Caco-2 (cell line): Measurements from ENCODE around the gene TMEM181. TPM values are rescaled to one million over a fixed set of nuclear protein-coding genes. Genes with fewer than 3 reads are reported as not detected.

Source experiments
- BruUV-seq: library from RNA; stranded (reverse); fragments of 400-500 nt; replicated peaks from 2 replicates; lab custom pipeline; 2021; lab: Mats Ljungman, UMichigan
- CTCF ChIA-PET: fragments of 300-600 bp; sonication (Branson Sonifier 250); formaldehyde crosslinking; loops from one replicate; lab custom pipeline; 2022; ENCODE audit warnings: antibody characterized with exemption; lab: Charles Lee
- POLR2A ChIA-PET: fragments of 300-600 bp; sonication (Branson Sonifier 250); formaldehyde crosslinking; loops from one replicate; lab custom pipeline; 2022; ENCODE audit warnings: antibody characterized with exemption; lab: Charles Lee
- DNase-seq, 2 experiments: peaks; one replicate each; pipeline versions ENCODE4 v3.0.0 to v3.0.0-alpha.2; 2020 to 2022
- H3K27me3 ChIP-seq: replicated peaks from 2 replicates; pipeline ENCODE4 v1.6.0; 2011; ENCODE audit warnings: low read length; ENCODE audit not compliant: control insufficient read depth, insufficient read depth
- H3K36me3 ChIP-seq: 2 replicates; pipeline ENCODE4 v1.5.1; 2011; ENCODE audit warnings: low read length; ENCODE audit not compliant: control insufficient read depth, insufficient read depth
- H3K4me1 ChIP-seq: fragments of 250-450 bp; sonication (Bioruptor Pico); 2 replicates; pipeline ENCODE4 v1.5.1; 2020; ENCODE audit warnings: mild to moderate bottlenecking
- H3K4me3 ChIP-seq: 2 replicates; pipeline ENCODE4 v1.5.1; 2011; ENCODE audit warnings: low read depth, mild to moderate bottlenecking, control low read depth, low read length
- H3K9me3 ChIP-seq: fragments of 250-450 bp; sonication (Bioruptor Pico); 2 replicates; pipeline ENCODE4 v1.5.1; 2020; ENCODE audit warnings: mild to moderate bottlenecking, moderate library complexity
- H3K27ac Mint-ChIP-seq: one replicate; pipeline ENCODE4 v1.8.0; 2022; ENCODE audit warnings: mixed read lengths; ENCODE audit not compliant: unreplicated experiment
- H3K27me3 Mint-ChIP-seq: one replicate; pipeline ENCODE4 v1.8.0; 2022; ENCODE audit warnings: mixed read lengths; ENCODE audit not compliant: insufficient read depth, unreplicated experiment
- H3K36me3 Mint-ChIP-seq: one replicate; pipeline ENCODE4 v1.8.0; 2022; ENCODE audit warnings: mild to moderate bottlenecking, mixed read lengths; ENCODE audit not compliant: insufficient read depth, unreplicated experiment
- H3K4me1 Mint-ChIP-seq: one replicate; pipeline ENCODE4 v1.8.0; 2022; ENCODE audit warnings: low read depth, mixed read lengths; ENCODE audit not compliant: unreplicated experiment
- H3K4me3 Mint-ChIP-seq: one replicate; pipeline ENCODE4 v1.8.0; 2022; ENCODE audit warnings: mild to moderate bottlenecking, moderate library complexity, mixed read lengths; ENCODE audit not compliant: unreplicated experiment
- H3K9me3 Mint-ChIP-seq: one replicate; pipeline ENCODE4 v1.8.0; 2022; ENCODE audit warnings: mixed read lengths; ENCODE audit not compliant: unreplicated experiment
- CTCF ChIP-seq, 2 experiments: fragments of 200-600 bp in 1 of 2; IDR thresholded peaks; 1 replicate in 1 of 2; 2 replicates in 1 of 2; pipeline versions ENCODE4 v1.5.1 to v1.8.0; 2011 to 2022; ENCODE audit warnings: antibody characterized with exemption in 1 of 2, control low read depth in 1 of 2, inconsistent platforms in 1 of 2, low read depth in 1 of 2, low read length in 1 of 2, mild to moderate bottlenecking in 1 of 2, moderate library complexity in 1 of 2; ENCODE audit not compliant: insufficient read depth in 1 of 2, severe bottlenecking in 1 of 2, unreplicated experiment in 1 of 2
- intact Hi-C: fragments of 100-400 bp; cut with micrococcal nuclease; formaldehyde crosslinking; loops from one replicate; pipeline ENCODE4 v1.10.0; 2022; ENCODE audit not compliant: unreplicated experiment
- total RNA-seq: library from RNA; stranded (reverse); gene quantifications from 2 replicates; pipeline ENCODE4 v1.2.3, GENCODE V29; 2022

Gene TMEM181
- total RNA-seq, 1 experiment from 2014 or later, result 26.7 TPM

- no peaks in the 10 kb centered on the region for H3K4me1 ChIP-seq
- intact Hi-C loops, result no loop called here
- Mint-ChIP-seq H3K27ac (no peak overlapping the region), H3K4me1 (peaks cover 7% of the 10 kb centered on the region), H3K36me3 (no peaks in the 10 kb centered on the region), H3K27me3 (no peaks in the 10 kb centered on the region), H3K9me3 (no peaks in the 10 kb centered on the region), H3K4me3 (no peak overlapping the region)
- no peaks in the 10 kb centered on the region for H3K36me3 ChIP-seq
- H3K27me3 ChIP-seq, result no peaks in the 10 kb centered on the region
- BruUV-seq, result no TSS peak
- TF ChIP-seq CTCF (IDR thresholded peaks at IDR 0.05; ENCODE audit: insufficient read depth in 1 of 2, low read depth in 1 of 2, low read length in 1 of 2, severe bottlenecking in 1 of 2, unreplicated experiment in 1 of 2), result no peak
- DNase-seq, result no peak
- no peak overlapping the region for H3K4me3 ChIP-seq
- POLR2A ChIA-PET, result no interaction called here
- CTCF ChIA-PET, result interaction anchor here (0.7 kb wide), 1 partner anchor 37 kb away, joined by 3 read pairs; no protein-coding TSS in a partner anchor
- no peaks in the 10 kb centered on the region for H3K9me3 ChIP-seq
Measured at GRCh38 chr6:158653577-158654354, 93.9 kb downstream of the TMEM181 start.

DNA sequence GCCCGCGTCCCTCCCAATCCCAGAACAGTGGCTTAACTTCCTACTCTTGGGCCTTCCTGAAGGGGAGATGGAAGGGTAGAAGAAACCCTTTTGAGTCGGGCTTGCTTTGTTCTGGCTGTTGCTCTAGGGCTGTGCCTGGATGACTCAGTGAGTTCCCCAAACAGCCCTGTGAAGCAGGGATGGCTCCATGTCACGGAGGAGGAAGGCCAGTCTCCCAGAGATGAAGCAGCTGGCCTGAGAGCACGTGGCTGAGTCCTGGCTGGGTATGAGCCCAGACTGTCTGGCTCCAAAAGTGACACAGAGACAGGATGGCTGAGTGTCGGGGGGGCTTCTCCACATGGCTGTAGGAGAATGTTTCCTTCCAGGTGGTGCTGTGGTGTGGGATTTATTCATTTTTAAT, 94.6 kb downstream of the TMEM181 start:
- ChIA-PET POLR2A (no interaction called here), CTCF (no interaction called here)
- H3K4me1 ChIP-seq, result no peaks in the 10 kb centered on the region
- H3K36me3 Mint-ChIP-seq, result no peaks in the 10 kb centered on the region
- no peak overlapping the region for H3K4me3 Mint-ChIP-seq
- no TSS peak for BruUV-seq
- intact Hi-C loops, result no loop called here
- no peaks in the 10 kb centered on the region for H3K27me3 ChIP-seq
- H3K27ac Mint-ChIP-seq, result no peak overlapping the region
- H3K9me3 Mint-ChIP-seq, result no peaks in the 10 kb centered on the region
- H3K36me3 ChIP-seq, result no peaks in the 10 kb centered on the region
- no peak for TF ChIP-seq CTCF (IDR thresholded peaks at IDR 0.05; ENCODE audit: insufficient read depth in 1 of 2, low read depth in 1 of 2, low read length in 1 of 2, severe bottlenecking in 1 of 2, unreplicated experiment in 1 of 2)
- no peak for DNase-seq
- H3K4me1 Mint-ChIP-seq, result peaks cover 7% of the 10 kb centered on the region
- H3K27me3 Mint-ChIP-seq, result no peaks in the 10 kb centered on the region
- H3K4me3 ChIP-seq, result no peak overlapping the region
- no peaks in the 10 kb centered on the region for H3K9me3 ChIP-seq

GRCh38 chr6:158654960-158655489, 95.1 kb downstream of the TMEM181 start:
- no peak for DNase-seq
- no peaks in the 10 kb centered on the region for H3K4me1 ChIP-seq
- no peaks in the 10 kb centered on the region for H3K9me3 ChIP-seq
- no peak overlapping the region for H3K4me3 ChIP-seq
- ChIA-PET CTCF (no interaction called here), POLR2A (no interaction called here)
- no peaks in the 10 kb centered on the region for H3K27me3 ChIP-seq
- intact Hi-C loops, result no loop called here
- peaks cover 7% of the 10 kb centered on the region for H3K4me1 Mint-ChIP-seq
- BruUV-seq, result no TSS peak
- H3K36me3 ChIP-seq, result no peaks in the 10 kb centered on the region
- no peak overlapping the region for H3K27ac Mint-ChIP-seq
- no peak overlapping the region for H3K4me3 Mint-ChIP-seq
- no peaks in the 10 kb centered on the region for H3K27me3 Mint-ChIP-seq
- no peaks in the 10 kb centered on the region for H3K9me3 Mint-ChIP-seq
- no peak for TF ChIP-seq CTCF (IDR thresholded peaks at IDR 0.05; ENCODE audit: insufficient read depth in 1 of 2, low read depth in 1 of 2, low read length in 1 of 2, severe bottlenecking in 1 of 2, unreplicated experiment in 1 of 2)
- no peaks in the 10 kb centered on the region for H3K36me3 Mint-ChIP-seq
